ENCODE data around the gene STAB2.

DNA sequence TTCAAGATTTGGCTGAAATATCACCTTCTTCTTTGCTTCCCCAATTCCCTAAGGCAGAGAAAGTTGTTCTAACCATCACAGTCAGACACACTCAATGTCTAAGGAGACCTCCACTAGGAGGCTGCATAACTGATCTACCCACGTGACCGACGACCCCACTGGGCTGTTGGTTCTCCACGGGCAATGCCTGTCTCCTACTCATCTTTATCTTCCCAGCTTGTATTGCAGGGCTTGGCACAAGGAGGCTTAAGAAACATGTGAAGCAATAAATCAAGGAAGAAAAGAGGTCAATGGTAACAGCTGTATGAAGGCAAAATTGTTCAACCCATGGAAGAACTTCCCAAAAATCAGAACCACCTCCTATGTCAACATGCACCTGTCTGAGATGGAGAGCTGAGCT, 226.9 kb downstream of the STAB2 start:
- TF ChIP-seq, protein P1, sequence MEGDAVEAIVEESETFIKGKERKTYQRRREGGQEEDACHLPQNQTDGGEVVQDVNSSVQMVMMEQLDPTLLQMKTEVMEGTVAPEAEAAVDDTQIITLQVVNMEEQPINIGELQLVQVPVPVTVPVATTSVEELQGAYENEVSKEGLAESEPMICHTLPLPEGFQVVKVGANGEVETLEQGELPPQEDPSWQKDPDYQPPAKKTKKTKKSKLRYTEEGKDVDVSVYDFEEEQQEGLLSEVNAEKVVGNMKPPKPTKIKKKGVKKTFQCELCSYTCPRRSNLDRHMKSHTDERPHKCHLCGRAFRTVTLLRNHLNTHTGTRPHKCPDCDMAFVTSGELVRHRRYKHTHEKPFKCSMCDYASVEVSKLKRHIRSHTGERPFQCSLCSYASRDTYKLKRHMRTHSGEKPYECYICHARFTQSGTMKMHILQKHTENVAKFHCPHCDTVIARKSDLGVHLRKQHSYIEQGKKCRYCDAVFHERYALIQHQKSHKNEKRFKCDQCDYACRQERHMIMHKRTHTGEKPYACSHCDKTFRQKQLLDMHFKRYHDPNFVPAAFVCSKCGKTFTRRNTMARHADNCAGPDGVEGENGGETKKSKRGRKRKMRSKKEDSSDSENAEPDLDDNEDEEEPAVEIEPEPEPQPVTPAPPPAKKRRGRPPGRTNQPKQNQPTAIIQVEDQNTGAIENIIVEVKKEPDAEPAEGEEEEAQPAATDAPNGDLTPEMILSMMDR (conservative IDR thresholded peaks at IDR 0.05; ENCODE audit: low read length), result no peak
- no peak for TF ChIP-seq EZH2phosphoT487 (IDR thresholded peaks at IDR 0.05; ENCODE audit: borderline replicate concordance, low read depth, low read length)
